NB4 (cell line): ENCODE measurements around the gene DENND4B.

Experiments used
- CTCF ChIP-seq: IDR thresholded peaks from one replicate; pipeline ENCODE4 v1.5.1; 2012; ENCODE audit warnings: low read depth, low read length
- MYC ChIP-seq: IDR thresholded peaks from 2 replicates; pipeline ENCODE4 v1.6.1; 2011; ENCODE audit warnings: low read depth, low read length

- TF ChIP-seq CTCF (no peak), MYC (no peak)
These were observed 12.6 kb downstream of the DENND4B start for GRCh38 chr1:153933955-153934354.
